NCI-H2227 (cell line): ENCODE data around the gene CYP11A1.

Source experiments
- DNase-seq: peaks from one replicate; lab custom pipeline; 2025; ENCODE audit not compliant: unreplicated experiment; lab: John Stamatoyannopoulos, UW

CYP11A1 gene

GRCh38 chr15:74328331-74329056, 39.0 kb downstream of the CYP11A1 start:
- DNase-seq: no peak

- peak; percentile 44 for DNase-seq
Measured at GRCh38 chr15:74327756-74328155, 39.7 kb downstream of the CYP11A1 start.

- DNase-seq: no peak
Measured at GRCh38 chr15:74326746-74327145, 40.7 kb downstream of the CYP11A1 start.

GRCh38 chr15:74324714-74325113, 42.7 kb downstream of the CYP11A1 start:
- DNase-seq: no peak

GRCh38 chr15:74322558-74323180, 44.8 kb downstream of the CYP11A1 start:
- peak; percentile 80 for DNase-seq

GRCh38 chr15:74320352-74321247, 46.8 kb downstream of the CYP11A1 start:
- peak; percentile 75 for DNase-seq

- DNase-seq: peak; percentile 60
Measured at GRCh38 chr15:74319596-74320351, 47.7 kb downstream of the CYP11A1 start.

- no peak for DNase-seq
Measured at GRCh38 chr15:74319138-74319460, 48.3 kb downstream of the CYP11A1 start.

GRCh38 chr15:74318376-74319137, 48.9 kb downstream of the CYP11A1 start:
- peak; percentile 51 for DNase-seq

GRCh38 chr15:74317820-74318375, 49.5 kb downstream of the CYP11A1 start:
- DNase-seq: no peak

- no peak for DNase-seq
Measured at GRCh38 chr15:74316141-74316540, 51.3 kb downstream of the CYP11A1 start.

GRCh38 chr15:74315626-74316025, 51.8 kb downstream of the CYP11A1 start:
- no peak for DNase-seq

GRCh38 chr15:74314795-74315438, 52.5 kb downstream of the CYP11A1 start:
- DNase-seq: no peak

GRCh38 chr15:74313889-74314288, 53.6 kb downstream of the CYP11A1 start:
- DNase-seq: no peak

GRCh38 chr15:74312445-74313007, 54.9 kb downstream of the CYP11A1 start:
- DNase-seq: peak; percentile 81

- DNase-seq: no peak
Measured at GRCh38 chr15:74311734-74312444, 55.6 kb downstream of the CYP11A1 start.

- peak; percentile 84 for DNase-seq
Measured at GRCh38 chr15:74307827-74308811, 59.3 kb downstream of the CYP11A1 start.
